ENCODE results near the gene NME9. TPM values are rescaled to one million over a fixed set of nuclear protein-coding genes. Genes with fewer than 3 reads are reported as not detected.

Gene NME9
- total RNA-seq, 4 donors from 2014 or later: 0.40 TPM; not detected in 3

- H3K4me3 ChIP-seq: no peak overlapping the region
- H3K36me3 ChIP-seq: peaks cover 0 to 31% (median 13%) of the 10 kb centered on the region in 4 donors
- H3K27ac ChIP-seq (replicated peaks in 1 of 4): no peak overlapping the region
- WGBS: 82% methylated on average over 4 of the region's 4 CpGs
- no peaks in the 10 kb centered on the region for H3K9me3 ChIP-seq
- TF ChIP-seq CTCF (IDR thresholded peaks at IDR 0.05) (no peak), POLR2A (IDR thresholded peaks at IDR 0.05; ENCODE audit: low read depth) (no peak), EP300 (IDR thresholded peaks at IDR 0.05) (no peak), POLR2AphosphoS5 (IDR thresholded peaks at IDR 0.05) (no peak)
- intact Hi-C loops (cut with DNase I): no loop called here
- no peaks in the 10 kb centered on the region for H3K27me3 ChIP-seq
- no peak for DNase-seq (ENCODE audit: extremely low spot score)
- H3K4me1 ChIP-seq: peaks cover 7 to 39% (median 21%) of the 10 kb centered on the region in 4 donors
Observed at GRCh38 chr3:138375447-138375846, 45.8 kb upstream of the NME9 start.

- DNase-seq (ENCODE audit: extremely low spot score): no peak
- no peak overlapping the region for H3K27ac ChIP-seq (replicated peaks in 1 of 4)
- WGBS: 50% methylated on average over 2 of the region's 2 CpGs
- intact Hi-C loops (cut with DNase I): no loop called here
- no peaks in the 10 kb centered on the region for H3K9me3 ChIP-seq
- H3K27me3 ChIP-seq: no peaks in the 10 kb centered on the region
- H3K4me3 ChIP-seq: no peak overlapping the region
- peaks cover 0 to 31% (median 14%) of the 10 kb centered on the region in 4 donors for H3K36me3 ChIP-seq
- peaks cover 13 to 43% (median 24%) of the 10 kb centered on the region in 4 donors for H3K4me1 ChIP-seq
- TF ChIP-seq CTCF (IDR thresholded peaks at IDR 0.05): no peak
- no peak for TF ChIP-seq EP300 (IDR thresholded peaks at IDR 0.05)
- TF ChIP-seq POLR2AphosphoS5 (IDR thresholded peaks at IDR 0.05): no peak
- no peak for TF ChIP-seq POLR2A (IDR thresholded peaks at IDR 0.05; ENCODE audit: low read depth)
Observed at GRCh38 chr3:138374573-138375134, 45.0 kb upstream of the NME9 start.

- H3K4me3 ChIP-seq: no peak overlapping the region
- intact Hi-C loops (cut with DNase I): no loop called here
- peaks cover 0 to 28% (median 14%) of the 10 kb centered on the region in 4 donors for H3K36me3 ChIP-seq
- H3K27me3 ChIP-seq: no peaks in the 10 kb centered on the region
- peaks cover 21 to 53% (median 31%) of the 10 kb centered on the region in 4 donors for H3K4me1 ChIP-seq
- TF ChIP-seq POLR2A (IDR thresholded peaks at IDR 0.05; ENCODE audit: low read depth) (no peak), EP300 (IDR thresholded peaks at IDR 0.05) (no peak), POLR2AphosphoS5 (IDR thresholded peaks at IDR 0.05) (no peak), CTCF (IDR thresholded peaks at IDR 0.05) (no peak)
- H3K27ac ChIP-seq (replicated peaks in 1 of 4): no peak overlapping the region
- 100% methylated on average over 5 of the region's 5 CpGs for WGBS
- no peaks in the 10 kb centered on the region for H3K9me3 ChIP-seq
- DNase-seq (ENCODE audit: extremely low spot score): no peak
Observed at GRCh38 chr3:138373736-138374094, 44.1 kb upstream of the NME9 start.

- no peak for DNase-seq (ENCODE audit: extremely low spot score)
- Histone ChIP-seq H3K27me3 (no peaks in the 10 kb centered on the region), H3K4me1 (peaks cover 23 to 54% (median 34%) of the 10 kb centered on the region in 4 donors), H3K27ac (replicated peaks in 1 of 4) (no peak overlapping the region), H3K4me3 (no peak overlapping the region), H3K9me3 (no peaks in the 10 kb centered on the region), H3K36me3 (peaks cover 0 to 23% (median 9%) of the 10 kb centered on the region in 4 donors)
- TF ChIP-seq POLR2A (IDR thresholded peaks at IDR 0.05; ENCODE audit: low read depth) (no peak), CTCF (IDR thresholded peaks at IDR 0.05) (no peak), EP300 (IDR thresholded peaks at IDR 0.05) (no peak), POLR2AphosphoS5 (IDR thresholded peaks at IDR 0.05) (no peak)
- intact Hi-C loops (cut with DNase I): no loop called here
- 92% methylated on average over 7 of the region's 7 CpGs for WGBS
Observed at GRCh38 chr3:138373087-138373735, 43.6 kb upstream of the NME9 start.

Data from esophagus muscularis mucosa (tissue), 4 donors.